ENCODE results near the gene DDX1.

DNA sequence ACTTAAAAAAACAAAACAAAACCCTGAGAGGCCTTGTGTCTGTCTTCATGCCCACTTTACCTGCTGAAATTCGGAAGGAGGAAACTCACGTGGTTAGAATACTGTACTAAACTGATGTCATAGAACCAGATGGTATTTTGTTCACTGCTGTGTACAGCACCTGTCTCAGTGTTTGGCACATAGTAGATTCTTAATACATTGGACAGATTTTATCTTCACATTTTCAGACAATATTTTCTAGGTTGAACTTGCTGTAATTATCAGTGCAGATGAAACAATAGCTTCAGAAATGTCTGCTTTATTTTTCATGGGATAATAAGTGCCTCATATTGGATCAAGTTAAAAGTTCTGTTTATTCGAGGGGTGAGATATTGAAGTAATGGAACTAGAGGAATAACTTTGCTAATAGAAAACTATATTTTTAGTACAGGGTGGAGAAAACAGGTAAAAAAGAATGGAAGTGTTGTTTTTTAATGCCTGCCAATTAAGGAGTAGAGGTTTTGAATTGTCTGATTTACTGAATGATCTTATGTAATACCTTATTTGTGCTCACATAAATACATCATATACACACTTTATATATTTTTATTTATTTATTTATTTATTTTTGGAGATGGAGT, 23.7 kb downstream of the DDX1 start:
- TF ChIP-seq, protein P1, sequence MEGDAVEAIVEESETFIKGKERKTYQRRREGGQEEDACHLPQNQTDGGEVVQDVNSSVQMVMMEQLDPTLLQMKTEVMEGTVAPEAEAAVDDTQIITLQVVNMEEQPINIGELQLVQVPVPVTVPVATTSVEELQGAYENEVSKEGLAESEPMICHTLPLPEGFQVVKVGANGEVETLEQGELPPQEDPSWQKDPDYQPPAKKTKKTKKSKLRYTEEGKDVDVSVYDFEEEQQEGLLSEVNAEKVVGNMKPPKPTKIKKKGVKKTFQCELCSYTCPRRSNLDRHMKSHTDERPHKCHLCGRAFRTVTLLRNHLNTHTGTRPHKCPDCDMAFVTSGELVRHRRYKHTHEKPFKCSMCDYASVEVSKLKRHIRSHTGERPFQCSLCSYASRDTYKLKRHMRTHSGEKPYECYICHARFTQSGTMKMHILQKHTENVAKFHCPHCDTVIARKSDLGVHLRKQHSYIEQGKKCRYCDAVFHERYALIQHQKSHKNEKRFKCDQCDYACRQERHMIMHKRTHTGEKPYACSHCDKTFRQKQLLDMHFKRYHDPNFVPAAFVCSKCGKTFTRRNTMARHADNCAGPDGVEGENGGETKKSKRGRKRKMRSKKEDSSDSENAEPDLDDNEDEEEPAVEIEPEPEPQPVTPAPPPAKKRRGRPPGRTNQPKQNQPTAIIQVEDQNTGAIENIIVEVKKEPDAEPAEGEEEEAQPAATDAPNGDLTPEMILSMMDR (IDR thresholded peaks at IDR 0.05) = no peak
- no peak for TF ChIP-seq POLR2A (IDR thresholded peaks at IDR 0.05)
